HG03432 (cell line): ENCODE measurements around the gene FARSB.

Experiments
- ATAC-seq: cut with Tn5 transposase; IDR thresholded peaks from one replicate; pipeline ENCODE4 v1.9.1; 2021; ENCODE audit warnings: mild to moderate bottlenecking, moderate library complexity; ENCODE audit not compliant: unreplicated experiment

FARSB gene

GRCh38 chr2:222668494-222669154 lies 12.7 kb upstream of the FARSB start:
- ATAC-seq = no peak

GRCh38 chr2:222663479-222663878 lies 7.6 kb upstream of the FARSB start:
- ATAC-seq = no peak

- ATAC-seq = peak; percentile 32
Measured at GRCh38 chr2:222656526-222657446, 894 bp upstream of the FARSB start.

- ATAC-seq = no peak
Measured at GRCh38 chr2:222653280-222653679, 2.6 kb downstream of the FARSB start.

- no peak for ATAC-seq
Measured at GRCh38 chr2:222652491-222653255, 3.2 kb downstream of the FARSB start.

- no peak for ATAC-seq
Measured at GRCh38 chr2:222651718-222652418, 4.0 kb downstream of the FARSB start.

- no peak for ATAC-seq
Measured at GRCh38 chr2:222649801-222650200, 6.1 kb downstream of the FARSB start.

- no peak for ATAC-seq
Measured at GRCh38 chr2:222646008-222646407, 9.9 kb downstream of the FARSB start.

- ATAC-seq = no peak
Measured at GRCh38 chr2:222643134-222643533, 12.8 kb downstream of the FARSB start.

- no peak for ATAC-seq
Measured at GRCh38 chr2:222641336-222641735, 14.6 kb downstream of the FARSB start.

- ATAC-seq = no peak
Measured at GRCh38 chr2:222637067-222637466, 18.8 kb downstream of the FARSB start.

GRCh38 chr2:222635295-222635694 lies 20.6 kb downstream of the FARSB start:
- ATAC-seq = no peak

- ATAC-seq = no peak
Measured at GRCh38 chr2:222627764-222628163, 28.1 kb downstream of the FARSB start.

GRCh38 chr2:222623756-222624309 lies 32.1 kb downstream of the FARSB start:
- no peak for ATAC-seq

- ATAC-seq = no peak
Measured at GRCh38 chr2:222622910-222623309, 33.0 kb downstream of the FARSB start.

- ATAC-seq = no peak
Measured at GRCh38 chr2:222621893-222622292, 34.0 kb downstream of the FARSB start.

GRCh38 chr2:222615320-222615719 lies 40.6 kb downstream of the FARSB start:
- ATAC-seq = no peak

- peak; percentile 89 for ATAC-seq
Measured at GRCh38 chr2:222613715-222614331, 42.1 kb downstream of the FARSB start.

- ATAC-seq = no peak
Measured at GRCh38 chr2:222611684-222612083, 44.2 kb downstream of the FARSB start.

GRCh38 chr2:222610746-222611145 lies 45.1 kb downstream of the FARSB start:
- ATAC-seq = no peak
